AG04449 (cell line): ENCODE data around the gene NR1D2.
"Not testable (repeated sequence)": the region's sequence is repeated elsewhere in the genome, so short reads cannot be mapped to it uniquely, and the experiment has no call there.

ENCODE experiments used
- CTCF ChIA-PET: fragments of 350-600 bp; formaldehyde crosslinking; extraction: SDS; loops from one replicate; lab custom pipeline; 2021; ENCODE audit warnings: antibody characterized with exemption; lab: Yijun Ruan, JAX
- POLR2A ChIA-PET: fragments of 400-600, 350-600 bp; formaldehyde crosslinking; extraction: SDS; loops from one replicate; lab custom pipeline; 2020; ENCODE audit warnings: antibody characterized with exemption, inconsistent platforms; lab: Yijun Ruan, JAX
- DNase-seq: peaks from one replicate; pipeline ENCODE4 v3.0.0-alpha.2; 2010; ENCODE audit warnings: low read depth, low spot score
- H3K4me3 ChIP-seq: 2 replicates; pipeline ENCODE4 v1.5.1; 2011; ENCODE audit warnings: low read depth, mild to moderate bottlenecking, control low read depth, low read length
- CTCF ChIP-seq: IDR thresholded peaks from one replicate; pipeline ENCODE4 v1.5.1; 2011; ENCODE audit warnings: mild to moderate bottlenecking, moderate library complexity, low read length, control low read depth, inconsistent platforms; ENCODE audit not compliant: insufficient read depth; ENCODE audit errors: missing control alignments

Gene NR1D2

GRCh38 chr3:24019585-24019984, 74.5 kb downstream of the NR1D2 start:
- no peak overlapping the region for H3K4me3 ChIP-seq
- TF ChIP-seq CTCF, result no peak
- POLR2A ChIA-PET, result no interaction called here
- DNase-seq, result no peak
- CTCF ChIA-PET, result no interaction called here

GRCh38 chr3:24020036-24020691, 75.1 kb downstream of the NR1D2 start:
- DNase-seq, result no peak
- no peak overlapping the region for H3K4me3 ChIP-seq
- TF ChIP-seq CTCF, result no peak
- POLR2A ChIA-PET, result no interaction called here
- CTCF ChIA-PET, result no interaction called here

GRCh38 chr3:24023197-24023596, 78.1 kb downstream of the NR1D2 start:
- DNase-seq, result no peak
- no peak for TF ChIP-seq CTCF
- ChIA-PET POLR2A (no interaction called here), CTCF (no interaction called here)
- H3K4me3 ChIP-seq, result no peak overlapping the region

GRCh38 chr3:24025805-24026204, 80.7 kb downstream of the NR1D2 start:
- no peak for DNase-seq
- no peak overlapping the region for H3K4me3 ChIP-seq
- TF ChIP-seq CTCF, result no peak
- POLR2A ChIA-PET, result no interaction called here
- CTCF ChIA-PET, result no interaction called here

GRCh38 chr3:24026665-24027064, 81.6 kb downstream of the NR1D2 start:
- POLR2A ChIA-PET, CTCF ChIA-PET, DNase-seq, H3K4me3 ChIP-seq: not testable (repeated sequence)

GRCh38 chr3:24027946-24028345, 82.9 kb downstream of the NR1D2 start:
- H3K4me3 ChIP-seq, result no peak overlapping the region
- no peak for TF ChIP-seq CTCF
- ChIA-PET POLR2A (no interaction called here), CTCF (no interaction called here)
- DNase-seq, result no peak
